H1 (cell line): ENCODE data around the gene PTPN2. TPM values are rescaled to one million over a fixed set of nuclear protein-coding genes. Genes with fewer than 3 reads are reported as not detected.

ENCODE experiments used
- ASH2L ChIP-seq: fragments of 200-600, 300-600 bp; sonication (generic); IDR thresholded peaks from one replicate; pipeline ENCODE4 v1.7.1; 2017; ENCODE audit warnings: low read length
- BRCA1 ChIP-seq: IDR thresholded peaks from 2 replicates; pipeline ENCODE4 v1.6.1; 2012; ENCODE audit warnings: low read depth, low read length, improper control_type of control experiment
- EZH2 ChIP-seq: fragments of 200-600 bp; sonication (generic); IDR thresholded peaks from 2 replicates; pipeline ENCODE4 v1.7.1; 2012; ENCODE audit warnings: low read depth, mild to moderate bottlenecking, moderate library complexity, low read length, inconsistent platforms; ENCODE audit not compliant: severe bottlenecking
- JUN ChIP-seq: IDR thresholded peaks from 2 replicates; pipeline ENCODE4 v1.6.1; 2011; ENCODE audit warnings: low read depth, mild to moderate bottlenecking, improper control_type of control experiment, low read length
- KDM1A ChIP-seq: fragments of 200-600, 300-600 bp; sonication (generic); IDR thresholded peaks from 2 replicates; pipeline ENCODE4 v1.7.1; 2016; ENCODE audit warnings: mild to moderate bottlenecking, low read length, borderline replicate concordance
- NANOG ChIP-seq: IDR thresholded peaks from 2 replicates; pipeline ENCODE4 v1.6.1; 2011; ENCODE audit warnings: low read length, low read depth, mild to moderate bottlenecking, inconsistent platforms; ENCODE audit not compliant: insufficient read depth, poor library complexity, severe bottlenecking
- SP1 ChIP-seq: IDR thresholded peaks from 2 replicates; pipeline ENCODE4 v1.6.1; 2011; ENCODE audit warnings: low read depth, low read length
- polyA plus RNA-seq, 7 experiments: library from polyadenylated mRNA; depleted of rRNA in 3 of 7; stranded (reverse) in 5 of 7; unstranded in 2 of 7; fragments of >200 nt in 5 of 7; fragments of 200-250 nt in 2 of 7; gene quantifications; 1 replicate in 5 of 7; 2 replicates in 1 of 7; 4 replicates in 1 of 7; pipeline versions ENCODE4 v1.2.1 to v1.2.3, GENCODE V29; 2011 to 2013; ENCODE audit warnings: missing spikeins in 2 of 7, mixed read lengths in 2 of 7
- total RNA-seq: library from RNA; stranded (reverse); fragmentation: NEBNext Ultra II Directional; extraction: Animal tissue kit (Norgen Biotek cat#: 25700); gene quantifications from 2 replicates; pipeline ENCODE4 v1.2.1, GENCODE V29; 2021
- TF ChIP-seq, protein P1 (sequence below): IDR thresholded peaks from 2 replicates; pipeline ENCODE4 v1.6.1; 2012; ENCODE audit warnings: inconsistent platforms

PTPN2 gene
- total and polyA plus RNA-seq, 2 of the 8 experiments (the other 6 are each of a cell fraction or from before 2014, with no cell fraction given): 16.4 to 54.0 TPM

DNA sequence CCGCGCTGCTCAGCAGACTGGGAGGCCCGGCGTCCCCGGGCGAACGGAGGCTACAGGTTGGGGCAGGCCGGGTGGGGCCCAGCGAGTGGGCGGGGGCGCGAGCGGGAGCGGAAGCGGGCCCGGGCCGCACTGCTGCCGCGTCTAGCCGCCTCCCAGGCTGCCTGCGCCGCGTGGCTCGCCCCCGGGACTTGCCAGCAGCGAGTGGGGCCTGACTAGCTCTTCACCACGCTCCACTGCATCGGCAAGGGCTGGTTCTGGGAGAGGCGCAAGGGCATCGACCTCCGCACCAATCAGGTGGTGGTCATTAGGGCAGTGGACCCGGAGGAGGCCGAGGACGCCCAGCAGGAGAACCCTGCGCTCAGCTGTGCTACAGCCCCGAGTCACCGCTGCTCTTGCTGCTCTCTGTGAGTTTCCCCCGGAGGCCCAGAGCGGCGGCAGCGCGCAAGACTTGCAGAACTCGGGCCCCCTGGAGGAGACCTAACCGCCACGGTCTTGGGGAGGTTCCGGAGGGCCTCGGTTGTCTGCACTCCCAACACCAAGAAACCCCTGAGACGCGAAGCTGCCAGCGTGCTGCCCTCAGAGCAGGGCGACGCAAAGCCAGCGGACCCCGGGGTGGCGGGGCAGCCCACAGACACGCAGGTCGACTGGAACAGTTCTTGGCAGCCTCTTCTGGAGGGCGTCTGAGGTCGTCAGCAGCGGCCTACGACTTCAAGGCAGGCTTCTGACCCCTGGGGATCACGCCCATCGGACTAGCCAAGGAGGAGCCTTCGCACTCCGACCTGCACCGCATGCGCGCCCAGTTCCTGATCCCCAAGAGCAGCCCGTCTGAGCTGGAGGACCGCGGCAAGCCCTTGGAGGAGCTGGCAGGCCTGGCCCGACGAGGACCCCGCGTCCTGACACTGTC is 27.2 kb upstream of the PTPN2 start (continued):
- TF ChIP-seq EZH2 (peak; percentile 48), BRCA1 (no peak), KDM1A (no peak), ASH2L (no peak), JUN (no peak), SP1 (no peak), NANOG (no peak)
- TF ChIP-seq, protein P1, sequence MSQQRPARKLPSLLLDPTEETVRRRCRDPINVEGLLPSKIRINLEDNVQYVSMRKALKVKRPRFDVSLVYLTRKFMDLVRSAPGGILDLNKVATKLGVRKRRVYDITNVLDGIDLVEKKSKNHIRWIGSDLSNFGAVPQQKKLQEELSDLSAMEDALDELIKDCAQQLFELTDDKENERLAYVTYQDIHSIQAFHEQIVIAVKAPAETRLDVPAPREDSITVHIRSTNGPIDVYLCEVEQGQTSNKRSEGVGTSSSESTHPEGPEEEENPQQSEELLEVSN: peak; percentile 11; the same call in 1 of the 2 replicates
